ENCODE results near the gene YES1. TPM values are rescaled to one million over a fixed set of nuclear protein-coding genes. Genes with fewer than 3 reads are reported as not detected.
"Not testable (repeated sequence)": the region's sequence is repeated elsewhere in the genome, so short reads cannot be mapped to it uniquely, and the experiment has no call there.

YES1 gene
- total RNA-seq, 1 donor from 2014 or later: 17.1 TPM

- no peak for DNase-seq
- H3K9me3 Mint-ChIP-seq (ENCODE audit: unreplicated experiment): no peaks in the 10 kb centered on the region
- no peak overlapping the region for H3K27ac Mint-ChIP-seq (ENCODE audit: unreplicated experiment)
These were observed 6.3 kb downstream of the YES1 start for GRCh38 chr18:805755-806110.

DNA sequence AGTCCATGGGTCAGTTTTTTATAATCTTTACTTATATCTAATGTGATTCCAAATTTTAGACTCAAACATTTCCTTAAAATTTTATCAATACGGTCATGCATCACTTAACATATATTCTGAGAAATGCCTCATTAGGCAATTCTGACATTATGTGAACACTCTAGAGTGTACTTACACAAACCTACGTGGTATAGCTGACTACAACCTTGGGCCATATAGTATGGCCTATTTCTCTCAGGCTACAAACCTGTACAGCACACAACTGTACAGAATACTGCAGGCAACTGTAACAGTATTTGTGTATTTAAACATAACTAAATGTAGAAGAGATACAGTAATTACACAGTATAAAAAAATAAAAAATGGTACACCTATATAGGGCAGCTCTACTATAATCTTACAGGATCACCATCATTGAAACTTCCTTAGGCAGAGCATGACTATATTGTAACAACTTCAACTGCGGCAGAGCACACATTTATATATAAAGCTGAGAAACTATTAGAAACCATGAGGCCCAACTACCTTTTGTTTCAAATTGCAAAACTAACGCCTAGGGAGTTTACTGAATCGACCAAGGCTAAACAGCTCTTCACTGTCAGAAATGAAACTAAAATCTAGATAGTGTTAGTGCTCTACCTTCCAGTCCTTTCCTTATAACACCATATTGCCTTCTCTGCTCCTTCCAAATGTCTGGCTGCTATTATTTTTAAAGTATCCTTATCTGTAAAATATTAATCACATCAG is 6.9 kb downstream of the YES1 start:
- Mint-ChIP-seq H3K4me1 (ENCODE audit: low read depth, unreplicated experiment) (no peaks in the 10 kb centered on the region), H3K9me3 (ENCODE audit: unreplicated experiment) (no peaks in the 10 kb centered on the region), H3K4me3 (ENCODE audit: unreplicated experiment) (no peak overlapping the region), H3K27ac (ENCODE audit: unreplicated experiment) (no peak overlapping the region), H3K27me3 (ENCODE audit: unreplicated experiment) (no peaks in the 10 kb centered on the region), H3K36me3 (ENCODE audit: unreplicated experiment) (no peaks in the 10 kb centered on the region)
- TF ChIP-seq, protein P1, sequence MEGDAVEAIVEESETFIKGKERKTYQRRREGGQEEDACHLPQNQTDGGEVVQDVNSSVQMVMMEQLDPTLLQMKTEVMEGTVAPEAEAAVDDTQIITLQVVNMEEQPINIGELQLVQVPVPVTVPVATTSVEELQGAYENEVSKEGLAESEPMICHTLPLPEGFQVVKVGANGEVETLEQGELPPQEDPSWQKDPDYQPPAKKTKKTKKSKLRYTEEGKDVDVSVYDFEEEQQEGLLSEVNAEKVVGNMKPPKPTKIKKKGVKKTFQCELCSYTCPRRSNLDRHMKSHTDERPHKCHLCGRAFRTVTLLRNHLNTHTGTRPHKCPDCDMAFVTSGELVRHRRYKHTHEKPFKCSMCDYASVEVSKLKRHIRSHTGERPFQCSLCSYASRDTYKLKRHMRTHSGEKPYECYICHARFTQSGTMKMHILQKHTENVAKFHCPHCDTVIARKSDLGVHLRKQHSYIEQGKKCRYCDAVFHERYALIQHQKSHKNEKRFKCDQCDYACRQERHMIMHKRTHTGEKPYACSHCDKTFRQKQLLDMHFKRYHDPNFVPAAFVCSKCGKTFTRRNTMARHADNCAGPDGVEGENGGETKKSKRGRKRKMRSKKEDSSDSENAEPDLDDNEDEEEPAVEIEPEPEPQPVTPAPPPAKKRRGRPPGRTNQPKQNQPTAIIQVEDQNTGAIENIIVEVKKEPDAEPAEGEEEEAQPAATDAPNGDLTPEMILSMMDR (IDR thresholded peaks at IDR 0.05; ENCODE audit: partially characterized antibody, unreplicated experiment): no peak
- DNase-seq: no peak

More at GRCh38 chr18:805755-806110, 6.3 kb downstream of the YES1 start:
- H3K4me3 Mint-ChIP-seq (ENCODE audit: unreplicated experiment): no peak overlapping the region
- H3K36me3 Mint-ChIP-seq (ENCODE audit: unreplicated experiment): no peaks in the 10 kb centered on the region
- H3K27me3 Mint-ChIP-seq (ENCODE audit: unreplicated experiment): no peaks in the 10 kb centered on the region
- H3K4me1 Mint-ChIP-seq (ENCODE audit: low read depth, unreplicated experiment): no peaks in the 10 kb centered on the region
- TF ChIP-seq, protein P1 (IDR thresholded peaks at IDR 0.05; ENCODE audit: partially characterized antibody, unreplicated experiment): no peak

DNA sequence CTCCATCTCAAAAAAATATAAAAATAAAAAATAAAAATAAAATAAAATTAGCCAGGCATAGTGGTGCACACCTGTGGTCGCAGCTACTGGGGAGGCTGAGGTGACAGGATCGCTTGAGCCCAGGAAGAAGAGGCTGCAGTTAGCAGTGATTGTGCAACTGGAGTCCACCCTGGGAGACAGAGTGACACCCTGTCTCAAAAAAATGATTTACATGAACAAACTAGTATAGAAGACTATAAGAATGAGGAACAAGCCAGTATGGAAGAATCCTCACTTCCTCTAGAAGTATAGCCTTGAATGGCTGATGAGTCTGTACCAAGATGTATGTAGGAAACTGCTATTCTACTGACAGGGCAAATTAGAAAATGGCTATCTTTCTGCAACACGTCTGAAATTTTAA is 10.9 kb downstream of the YES1 start:
- H3K9me3 Mint-ChIP-seq (ENCODE audit: unreplicated experiment): no peaks in the 10 kb centered on the region
- no peak for DNase-seq
- no peaks in the 10 kb centered on the region for H3K4me1 Mint-ChIP-seq (ENCODE audit: low read depth, unreplicated experiment)
- TF ChIP-seq, protein P1 (IDR thresholded peaks at IDR 0.05; ENCODE audit: partially characterized antibody, unreplicated experiment): no peak
- no peak overlapping the region for H3K27ac Mint-ChIP-seq (ENCODE audit: unreplicated experiment)
- no peak overlapping the region for H3K4me3 Mint-ChIP-seq (ENCODE audit: unreplicated experiment)
- H3K36me3 Mint-ChIP-seq (ENCODE audit: unreplicated experiment): no peaks in the 10 kb centered on the region
- H3K27me3 Mint-ChIP-seq (ENCODE audit: unreplicated experiment): no peaks in the 10 kb centered on the region

- H3K4me3 Mint-ChIP-seq (ENCODE audit: unreplicated experiment): no peak overlapping the region
- H3K27ac Mint-ChIP-seq (ENCODE audit: unreplicated experiment): no peak overlapping the region
- no peaks in the 10 kb centered on the region for H3K9me3 Mint-ChIP-seq (ENCODE audit: unreplicated experiment)
- no peaks in the 10 kb centered on the region for H3K36me3 Mint-ChIP-seq (ENCODE audit: unreplicated experiment)
- DNase-seq: no peak
- no peaks in the 10 kb centered on the region for H3K27me3 Mint-ChIP-seq (ENCODE audit: unreplicated experiment)
- TF ChIP-seq, protein P1 (IDR thresholded peaks at IDR 0.05; ENCODE audit: partially characterized antibody, unreplicated experiment): no peak
- no peaks in the 10 kb centered on the region for H3K4me1 Mint-ChIP-seq (ENCODE audit: low read depth, unreplicated experiment)
These were observed 12.1 kb downstream of the YES1 start for GRCh38 chr18:799943-800342.

DNA sequence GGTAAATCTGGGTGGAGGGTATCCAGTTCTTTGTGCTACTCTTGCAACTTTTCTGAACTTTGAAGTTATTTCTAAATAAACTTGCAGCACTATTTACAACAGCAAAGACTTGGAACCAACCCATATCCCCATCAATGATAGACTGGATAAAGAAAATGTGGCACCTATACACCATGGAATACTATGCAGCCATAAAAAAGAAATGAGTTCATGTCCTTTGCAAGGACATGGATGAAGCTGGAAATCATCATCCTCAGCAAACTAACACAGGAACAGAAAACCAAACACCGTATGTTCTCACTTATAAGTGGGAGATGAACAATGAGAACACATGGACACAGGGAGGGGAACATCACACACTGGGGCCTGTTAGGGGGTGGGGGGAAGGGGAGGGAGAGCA is 16.7 kb downstream of the YES1 start:
- H3K36me3 Mint-ChIP-seq (ENCODE audit: unreplicated experiment); H3K27ac Mint-ChIP-seq (ENCODE audit: unreplicated experiment); H3K4me1 Mint-ChIP-seq (ENCODE audit: low read depth, unreplicated experiment); DNase-seq; H3K4me3 Mint-ChIP-seq (ENCODE audit: unreplicated experiment); H3K9me3 Mint-ChIP-seq (ENCODE audit: unreplicated experiment); H3K27me3 Mint-ChIP-seq (ENCODE audit: unreplicated experiment): not testable (repeated sequence)

All from glutamatergic neuron (in vitro differentiated cells).